IMR-90 (cell line): ENCODE data around the gene ROBO1.

Experiments
- BHLHE40 ChIP-seq: fragments of 150-350 bp; IDR thresholded peaks from 2 replicates; pipeline ENCODE4 v1.6.1; 2016; ENCODE audit warnings: mild to moderate bottlenecking, low read depth, low read length
- CHD1 ChIP-seq: IDR thresholded peaks from 2 replicates; pipeline ENCODE4 v1.6.1; 2012; ENCODE audit warnings: low read depth, low read length, improper control_type of control experiment
- MAZ ChIP-seq: IDR thresholded peaks from 2 replicates; pipeline ENCODE4 v1.6.1; 2012; ENCODE audit warnings: low read depth, mild to moderate bottlenecking, low read length, improper control_type of control experiment, moderate library complexity, borderline replicate concordance
- RCOR1 ChIP-seq: IDR thresholded peaks from 2 replicates; pipeline ENCODE4 v1.6.1; 2012; ENCODE audit warnings: mild to moderate bottlenecking, low read length, improper control_type of control experiment; ENCODE audit not compliant: insufficient replicate concordance
- TF ChIP-seq, protein P1 (sequence below): fragments of 150-350 bp; IDR thresholded peaks from 2 replicates; pipeline ENCODE4 v1.6.1; 2016; ENCODE audit warnings: low read depth, mild to moderate bottlenecking, low read length, moderate library complexity, borderline replicate concordance
- TF ChIP-seq, protein P2 (sequence below): fragments of 150-350 bp; IDR thresholded peaks from 2 replicates; pipeline ENCODE4 v1.6.1; 2017; ENCODE audit warnings: mild to moderate bottlenecking, antibody characterized with exemption, low read length, low read depth
- TF ChIP-seq, protein P3 (sequence below): conservative IDR thresholded peaks from 2 replicates; pipeline ENCODE4 v1.5.1; 2012; ENCODE audit warnings: mild to moderate bottlenecking, low read depth, low read length, improper control_type of control experiment

DNA sequence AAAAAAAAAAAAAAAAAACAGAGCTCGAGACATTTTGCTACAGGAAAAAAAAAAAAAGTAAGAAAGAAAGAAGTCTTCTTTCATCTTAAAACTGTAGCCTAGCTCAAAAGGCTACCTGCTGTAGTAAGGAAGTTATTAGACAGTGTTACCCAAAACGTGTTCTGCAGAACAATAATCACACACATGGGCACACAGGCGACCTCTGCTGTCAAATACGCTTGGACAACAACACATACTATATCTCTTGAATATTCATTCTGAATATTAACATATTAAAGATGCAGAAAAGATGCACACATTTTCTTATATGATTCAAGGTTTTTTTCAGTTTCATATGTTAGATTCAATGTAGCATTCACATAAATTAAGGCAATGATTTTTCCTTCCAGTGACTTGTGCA is 215.8 kb downstream of the ROBO1 start:
- TF ChIP-seq, protein P1, sequence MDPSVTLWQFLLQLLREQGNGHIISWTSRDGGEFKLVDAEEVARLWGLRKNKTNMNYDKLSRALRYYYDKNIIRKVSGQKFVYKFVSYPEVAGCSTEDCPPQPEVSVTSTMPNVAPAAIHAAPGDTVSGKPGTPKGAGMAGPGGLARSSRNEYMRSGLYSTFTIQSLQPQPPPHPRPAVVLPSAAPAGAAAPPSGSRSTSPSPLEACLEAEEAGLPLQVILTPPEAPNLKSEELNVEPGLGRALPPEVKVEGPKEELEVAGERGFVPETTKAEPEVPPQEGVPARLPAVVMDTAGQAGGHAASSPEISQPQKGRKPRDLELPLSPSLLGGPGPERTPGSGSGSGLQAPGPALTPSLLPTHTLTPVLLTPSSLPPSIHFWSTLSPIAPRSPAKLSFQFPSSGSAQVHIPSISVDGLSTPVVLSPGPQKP: no peak
- TF ChIP-seq, protein P2, sequence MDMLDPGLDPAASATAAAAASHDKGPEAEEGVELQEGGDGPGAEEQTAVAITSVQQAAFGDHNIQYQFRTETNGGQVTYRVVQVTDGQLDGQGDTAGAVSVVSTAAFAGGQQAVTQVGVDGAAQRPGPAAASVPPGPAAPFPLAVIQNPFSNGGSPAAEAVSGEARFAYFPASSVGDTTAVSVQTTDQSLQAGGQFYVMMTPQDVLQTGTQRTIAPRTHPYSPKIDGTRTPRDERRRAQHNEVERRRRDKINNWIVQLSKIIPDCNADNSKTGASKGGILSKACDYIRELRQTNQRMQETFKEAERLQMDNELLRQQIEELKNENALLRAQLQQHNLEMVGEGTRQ: no peak
- TF ChIP-seq, protein P3, sequence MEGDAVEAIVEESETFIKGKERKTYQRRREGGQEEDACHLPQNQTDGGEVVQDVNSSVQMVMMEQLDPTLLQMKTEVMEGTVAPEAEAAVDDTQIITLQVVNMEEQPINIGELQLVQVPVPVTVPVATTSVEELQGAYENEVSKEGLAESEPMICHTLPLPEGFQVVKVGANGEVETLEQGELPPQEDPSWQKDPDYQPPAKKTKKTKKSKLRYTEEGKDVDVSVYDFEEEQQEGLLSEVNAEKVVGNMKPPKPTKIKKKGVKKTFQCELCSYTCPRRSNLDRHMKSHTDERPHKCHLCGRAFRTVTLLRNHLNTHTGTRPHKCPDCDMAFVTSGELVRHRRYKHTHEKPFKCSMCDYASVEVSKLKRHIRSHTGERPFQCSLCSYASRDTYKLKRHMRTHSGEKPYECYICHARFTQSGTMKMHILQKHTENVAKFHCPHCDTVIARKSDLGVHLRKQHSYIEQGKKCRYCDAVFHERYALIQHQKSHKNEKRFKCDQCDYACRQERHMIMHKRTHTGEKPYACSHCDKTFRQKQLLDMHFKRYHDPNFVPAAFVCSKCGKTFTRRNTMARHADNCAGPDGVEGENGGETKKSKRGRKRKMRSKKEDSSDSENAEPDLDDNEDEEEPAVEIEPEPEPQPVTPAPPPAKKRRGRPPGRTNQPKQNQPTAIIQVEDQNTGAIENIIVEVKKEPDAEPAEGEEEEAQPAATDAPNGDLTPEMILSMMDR: no peak
- TF ChIP-seq RCOR1 (no peak), CHD1 (no peak), MAZ (no peak), BHLHE40 (no peak)
